ENCODE results near the gene AIRE. TPM values are rescaled to one million over a fixed set of nuclear protein-coding genes. Genes with fewer than 3 reads are reported as not detected.

Gene AIRE
- total RNA-seq, 4 donors from 2014 or later: not detected

GRCh38 chr21:44289381-44290010, 3.8 kb downstream of the AIRE start:
- TF ChIP-seq, protein P1, sequence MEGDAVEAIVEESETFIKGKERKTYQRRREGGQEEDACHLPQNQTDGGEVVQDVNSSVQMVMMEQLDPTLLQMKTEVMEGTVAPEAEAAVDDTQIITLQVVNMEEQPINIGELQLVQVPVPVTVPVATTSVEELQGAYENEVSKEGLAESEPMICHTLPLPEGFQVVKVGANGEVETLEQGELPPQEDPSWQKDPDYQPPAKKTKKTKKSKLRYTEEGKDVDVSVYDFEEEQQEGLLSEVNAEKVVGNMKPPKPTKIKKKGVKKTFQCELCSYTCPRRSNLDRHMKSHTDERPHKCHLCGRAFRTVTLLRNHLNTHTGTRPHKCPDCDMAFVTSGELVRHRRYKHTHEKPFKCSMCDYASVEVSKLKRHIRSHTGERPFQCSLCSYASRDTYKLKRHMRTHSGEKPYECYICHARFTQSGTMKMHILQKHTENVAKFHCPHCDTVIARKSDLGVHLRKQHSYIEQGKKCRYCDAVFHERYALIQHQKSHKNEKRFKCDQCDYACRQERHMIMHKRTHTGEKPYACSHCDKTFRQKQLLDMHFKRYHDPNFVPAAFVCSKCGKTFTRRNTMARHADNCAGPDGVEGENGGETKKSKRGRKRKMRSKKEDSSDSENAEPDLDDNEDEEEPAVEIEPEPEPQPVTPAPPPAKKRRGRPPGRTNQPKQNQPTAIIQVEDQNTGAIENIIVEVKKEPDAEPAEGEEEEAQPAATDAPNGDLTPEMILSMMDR (IDR thresholded peaks at IDR 0.05): no peak
- TF ChIP-seq EP300 (IDR thresholded peaks at IDR 0.05) (no peak), POLR2A (IDR thresholded peaks at IDR 0.05; ENCODE audit: low read depth) (no peak), POLR2AphosphoS5 (IDR thresholded peaks at IDR 0.05) (no peak)
- Histone ChIP-seq H3K9me3 (no peaks in the 10 kb centered on the region), H3K27ac (replicated peaks in 1 of 4) (no peak overlapping the region), H3K27me3 (peaks cover 0 to 73% (median 9%) of the 10 kb centered on the region in 4 donors), H3K4me3 (no peak overlapping the region), H3K4me1 (peaks cover 3 to 18% (median 12%) of the 10 kb centered on the region in 4 donors), H3K36me3 (no peaks in the 10 kb centered on the region)
- no peak for DNase-seq (ENCODE audit: extremely low spot score)
- WGBS: 80% methylated on average over 13 of the region's 24 CpGs
- intact Hi-C loops (cut with DNase I): no loop called here

- no peaks in the 10 kb centered on the region for H3K9me3 ChIP-seq
- H3K4me1 ChIP-seq: peaks cover 10 to 24% (median 20%) of the 10 kb centered on the region in 4 donors
- peaks cover 0 to 73% (median 9%) of the 10 kb centered on the region in 4 donors for H3K27me3 ChIP-seq
- WGBS: 83% methylated on average over 10 of the region's 16 CpGs
- no peak for DNase-seq (ENCODE audit: extremely low spot score)
- H3K27ac ChIP-seq (replicated peaks in 1 of 4): no peak overlapping the region
- H3K36me3 ChIP-seq: no peaks in the 10 kb centered on the region
- TF ChIP-seq POLR2AphosphoS5 (IDR thresholded peaks at IDR 0.05): no peak
- no peak for TF ChIP-seq POLR2A (IDR thresholded peaks at IDR 0.05; ENCODE audit: low read depth)
- TF ChIP-seq, protein P1 (IDR thresholded peaks at IDR 0.05): no peak
- no peak for TF ChIP-seq EP300 (IDR thresholded peaks at IDR 0.05)
- intact Hi-C loops (cut with DNase I): no loop called here
- H3K4me3 ChIP-seq: no peak overlapping the region
These were observed 4.8 kb downstream of the AIRE start for GRCh38 chr21:44290327-44291077.

DNA sequence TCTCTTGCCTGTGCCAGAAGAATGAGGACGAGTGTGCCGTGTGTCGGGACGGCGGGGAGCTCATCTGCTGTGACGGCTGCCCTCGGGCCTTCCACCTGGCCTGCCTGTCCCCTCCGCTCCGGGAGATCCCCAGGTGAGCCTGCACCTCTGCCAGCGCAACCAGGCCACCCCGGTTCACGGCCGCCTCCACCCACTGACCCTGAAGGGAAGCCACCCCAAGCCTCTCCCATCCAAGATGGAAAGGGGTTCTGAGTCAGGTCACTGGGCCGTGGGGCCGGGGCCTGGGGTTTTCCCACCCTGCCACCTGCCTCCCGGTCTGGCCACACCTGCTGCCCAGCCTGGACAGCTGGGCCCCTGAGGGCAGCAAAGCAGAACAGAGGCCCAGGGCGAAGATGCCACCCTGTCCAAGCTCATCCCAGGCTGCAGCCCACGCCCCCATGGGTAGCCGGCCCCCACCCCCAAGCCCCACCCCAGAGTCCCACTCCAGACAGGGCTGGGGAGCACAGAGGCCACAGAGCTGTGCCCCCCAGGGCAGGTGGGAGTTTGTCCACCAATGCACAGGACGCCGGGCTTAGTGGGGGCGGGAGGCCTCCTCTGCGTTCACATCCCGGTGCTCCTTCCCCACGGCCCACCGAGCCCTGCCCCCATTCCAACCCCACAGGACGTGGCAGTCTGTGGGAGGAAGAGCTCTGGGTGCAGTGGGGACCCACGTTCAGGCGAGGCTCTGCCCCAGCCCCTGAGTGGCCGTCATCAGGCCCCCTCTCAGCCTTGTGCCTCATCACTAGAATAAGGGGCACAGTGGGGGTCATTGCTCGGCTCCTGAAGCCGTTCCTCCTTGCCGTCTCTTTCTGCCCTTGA, 5.6 kb downstream of the AIRE start:
- no peak for DNase-seq (ENCODE audit: extremely low spot score)
- no peak overlapping the region for H3K4me3 ChIP-seq
- 66% methylated on average over 8 of the region's 33 CpGs for WGBS
- peaks cover 10 to 17% (median 16%) of the 10 kb centered on the region in 4 donors for H3K4me1 ChIP-seq
- TF ChIP-seq POLR2A (IDR thresholded peaks at IDR 0.05; ENCODE audit: low read depth) (no peak), EP300 (IDR thresholded peaks at IDR 0.05) (no peak), POLR2AphosphoS5 (IDR thresholded peaks at IDR 0.05) (no peak)
- TF ChIP-seq, protein P1 (IDR thresholded peaks at IDR 0.05): no peak
- intact Hi-C loops (cut with DNase I): no loop called here
- peaks cover 0 to 73% (median 5%) of the 10 kb centered on the region in 4 donors for H3K27me3 ChIP-seq
- H3K36me3 ChIP-seq: no peaks in the 10 kb centered on the region
- H3K27ac ChIP-seq (replicated peaks in 1 of 4): no peak overlapping the region
- H3K9me3 ChIP-seq: no peaks in the 10 kb centered on the region

GRCh38 chr21:44291936-44292811, 6.5 kb downstream of the AIRE start:
- H3K4me1 ChIP-seq: peaks cover 10 to 20% (median 17%) of the 10 kb centered on the region in 4 donors
- no peak overlapping the region for H3K27ac ChIP-seq (replicated peaks in 1 of 4)
- 89% methylated on average over 7 of the region's 25 CpGs for WGBS
- TF ChIP-seq POLR2A (IDR thresholded peaks at IDR 0.05; ENCODE audit: low read depth): no peak
- TF ChIP-seq EP300 (IDR thresholded peaks at IDR 0.05): no peak
- TF ChIP-seq, protein P1 (IDR thresholded peaks at IDR 0.05): no peak
- no peak for TF ChIP-seq POLR2AphosphoS5 (IDR thresholded peaks at IDR 0.05)
- H3K27me3 ChIP-seq: peaks cover 0 to 73% (median 3%) of the 10 kb centered on the region in 4 donors
- intact Hi-C loops (cut with DNase I): no loop called here
- no peaks in the 10 kb centered on the region for H3K9me3 ChIP-seq
- H3K36me3 ChIP-seq: no peaks in the 10 kb centered on the region
- H3K4me3 ChIP-seq: no peak overlapping the region
- DNase-seq (ENCODE audit: extremely low spot score): no peak
